ENCODE measurements around the gene C1orf50. TPM values are rescaled to one million over a fixed set of nuclear protein-coding genes. Genes with fewer than 3 reads are reported as not detected.

Gene C1orf50
- total RNA-seq, 1 donor from 2014 or later = 11.3 TPM

GRCh38 chr1:42739753-42740700 lies 27.0 kb upstream of the C1orf50 start, which contains the start of gene CLDN19:
TSS of gene CLDN19 (minus strand) at chr1:42740236. CDS start at chr1:42740063, 173 bp downstream.
- no peak within 1 kb of the TSS for H3K27ac Mint-ChIP-seq (ENCODE audit: unreplicated experiment)
- DNase-seq (ENCODE audit: low spot score) = no peak
- peaks cover 4% of the 10 kb centered on the region for H3K4me1 Mint-ChIP-seq (ENCODE audit: unreplicated experiment)

GRCh38 chr1:42740851-42741580 lies 26.0 kb upstream of the C1orf50 start:
- Mint-ChIP-seq H3K4me1 (ENCODE audit: unreplicated experiment) (peaks cover 4% of the 10 kb centered on the region), H3K27ac (ENCODE audit: unreplicated experiment) (no peak overlapping the region), H3K9me3 (ENCODE audit: unreplicated experiment) (no peaks in the 10 kb centered on the region), H3K4me3 (ENCODE audit: unreplicated experiment) (no peak overlapping the region), H3K36me3 (ENCODE audit: low read depth, unreplicated experiment) (peaks cover 14% of the 10 kb centered on the region), H3K27me3 (ENCODE audit: unreplicated experiment) (no peaks in the 10 kb centered on the region)
- no peak for DNase-seq (ENCODE audit: low spot score)
- TF ChIP-seq CTCF (IDR thresholded peaks at IDR 0.05; ENCODE audit: unreplicated experiment) = no peak

More at GRCh38 chr1:42739753-42740700, 27.0 kb upstream of the C1orf50 start, which contains the start of gene CLDN19:
- no peaks in the 10 kb centered on the region for H3K9me3 Mint-ChIP-seq (ENCODE audit: unreplicated experiment)
- no peak within 1 kb of the TSS for H3K4me3 Mint-ChIP-seq (ENCODE audit: unreplicated experiment)
- no peak for TF ChIP-seq CTCF (IDR thresholded peaks at IDR 0.05; ENCODE audit: unreplicated experiment)
- no peaks in the 10 kb centered on the region for H3K27me3 Mint-ChIP-seq (ENCODE audit: unreplicated experiment)
- peaks cover 6% of the 10 kb centered on the region for H3K36me3 Mint-ChIP-seq (ENCODE audit: low read depth, unreplicated experiment)

- Mint-ChIP-seq H3K4me1 (ENCODE audit: unreplicated experiment) (peaks cover 4% of the 10 kb centered on the region), H3K36me3 (ENCODE audit: low read depth, unreplicated experiment) (peaks cover 17% of the 10 kb centered on the region), H3K9me3 (ENCODE audit: unreplicated experiment) (no peaks in the 10 kb centered on the region), H3K27ac (ENCODE audit: unreplicated experiment) (no peak overlapping the region), H3K27me3 (ENCODE audit: unreplicated experiment) (peaks cover 2% of the 10 kb centered on the region), H3K4me3 (ENCODE audit: unreplicated experiment) (no peak overlapping the region)
- TF ChIP-seq CTCF (IDR thresholded peaks at IDR 0.05; ENCODE audit: unreplicated experiment) = no peak
- no peak for DNase-seq (ENCODE audit: low spot score)
Measured at GRCh38 chr1:42741706-42742105, 25.3 kb upstream of the C1orf50 start.

GRCh38 chr1:42742141-42742540 lies 24.9 kb upstream of the C1orf50 start:
- Mint-ChIP-seq H3K27ac (ENCODE audit: unreplicated experiment) (no peak overlapping the region), H3K4me3 (ENCODE audit: unreplicated experiment) (no peak overlapping the region), H3K4me1 (ENCODE audit: unreplicated experiment) (peaks cover 3% of the 10 kb centered on the region), H3K36me3 (ENCODE audit: low read depth, unreplicated experiment) (peaks cover 17% of the 10 kb centered on the region), H3K9me3 (ENCODE audit: unreplicated experiment) (no peaks in the 10 kb centered on the region), H3K27me3 (ENCODE audit: unreplicated experiment) (peaks cover 2% of the 10 kb centered on the region)
- DNase-seq (ENCODE audit: low spot score) = no peak
- TF ChIP-seq CTCF (IDR thresholded peaks at IDR 0.05; ENCODE audit: unreplicated experiment) = no peak
